Activated CD4-positive, alpha-beta T cell treated with anti-CD3 and anti-CD28 coated beads, Interleukin-2, amount 10 ng/mL, durations not matched to agents 24 days and 14 days (primary cell): Measurements from ENCODE around the gene LRRC61. TPM values are rescaled to one million over a fixed set of nuclear protein-coding genes. Genes with fewer than 3 reads are reported as not detected.
"Not testable (repeated sequence)": the region's sequence is repeated elsewhere in the genome, so short reads cannot be mapped to it uniquely, and the experiment has no call there.

Source experiments
- DNase-seq: peaks from one replicate; pipeline ENCODE4 v3.0.0; 2022
- H3K27ac Mint-ChIP-seq: one replicate; pipeline ENCODE4 v1.8.0; 2022; ENCODE audit warnings: mild to moderate bottlenecking, mixed read lengths
- H3K27me3 Mint-ChIP-seq: one replicate; pipeline ENCODE4 v1.8.0; 2022; ENCODE audit warnings: mixed read lengths
- H3K36me3 Mint-ChIP-seq: one replicate; pipeline ENCODE4 v1.8.0; 2022; ENCODE audit warnings: low read depth, mild to moderate bottlenecking, mixed read lengths
- H3K4me1 Mint-ChIP-seq: one replicate; pipeline ENCODE4 v1.8.0; 2021; ENCODE audit warnings: mixed read lengths
- H3K4me3 Mint-ChIP-seq: one replicate; pipeline ENCODE4 v1.8.0; 2022; ENCODE audit warnings: mild to moderate bottlenecking, moderate library complexity, mixed read lengths
- H3K9me3 Mint-ChIP-seq: one replicate; pipeline ENCODE4 v1.8.0; 2021; ENCODE audit warnings: mixed read lengths
- intact Hi-C: fragments of 100-400 bp; cut with micrococcal nuclease; formaldehyde crosslinking; loops from one replicate; pipeline ENCODE4 v1.15.1; 2023
- total RNA-seq: library from RNA; stranded (reverse); gene quantifications from 2 replicates; pipeline ENCODE4 v1.2.3, GENCODE V29; 2022

LRRC61 gene
- total RNA-seq, 1 donor from 2014 or later = 26.8 TPM

DNA sequence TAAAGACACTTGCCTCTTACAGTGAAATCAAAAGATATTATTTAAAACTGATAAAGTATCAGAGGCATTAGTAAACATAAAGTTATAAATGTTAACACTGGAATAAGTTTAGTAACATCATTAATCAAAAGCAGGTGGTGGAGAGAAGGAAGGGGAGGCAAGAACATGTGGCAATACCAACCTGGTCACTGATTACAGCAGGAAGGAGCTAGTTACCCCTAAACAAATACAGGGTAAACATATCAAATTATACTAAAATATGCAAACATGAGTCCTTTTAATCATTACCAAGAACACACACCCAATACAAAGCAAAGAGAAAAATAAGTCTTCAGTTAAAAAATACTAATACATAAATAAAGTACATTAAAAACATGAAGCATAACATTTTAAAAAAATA is 25.2 kb upstream of the LRRC61 start:
- H3K9me3 Mint-ChIP-seq, H3K4me1 Mint-ChIP-seq, H3K27me3 Mint-ChIP-seq, intact Hi-C loops, H3K36me3 Mint-ChIP-seq, H3K27ac Mint-ChIP-seq, DNase-seq, H3K4me3 Mint-ChIP-seq: not testable (repeated sequence)

DNA sequence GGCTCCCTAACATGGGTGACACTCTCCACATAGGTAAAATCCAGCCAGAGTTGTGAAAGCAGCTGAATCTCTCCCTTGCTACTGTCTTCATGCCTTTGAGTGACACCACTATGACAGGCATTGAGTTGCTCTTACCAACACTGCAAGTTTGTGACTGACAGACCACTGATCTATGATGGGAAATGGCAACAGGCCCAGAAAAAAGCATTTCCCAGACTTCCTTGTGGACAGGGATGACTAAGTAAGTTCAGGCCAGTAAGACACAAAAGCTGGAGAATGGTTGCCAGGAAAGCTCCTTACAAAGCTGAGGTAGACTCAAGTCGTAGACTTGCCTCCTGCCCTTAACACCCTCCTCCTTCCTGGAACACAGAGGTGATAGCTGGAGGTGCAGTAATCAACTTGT is 20.2 kb upstream of the LRRC61 start:
- DNase-seq, H3K27ac Mint-ChIP-seq, H3K9me3 Mint-ChIP-seq, H3K4me1 Mint-ChIP-seq, H3K27me3 Mint-ChIP-seq, H3K36me3 Mint-ChIP-seq, intact Hi-C loops, H3K4me3 Mint-ChIP-seq: not testable (repeated sequence)

DNA sequence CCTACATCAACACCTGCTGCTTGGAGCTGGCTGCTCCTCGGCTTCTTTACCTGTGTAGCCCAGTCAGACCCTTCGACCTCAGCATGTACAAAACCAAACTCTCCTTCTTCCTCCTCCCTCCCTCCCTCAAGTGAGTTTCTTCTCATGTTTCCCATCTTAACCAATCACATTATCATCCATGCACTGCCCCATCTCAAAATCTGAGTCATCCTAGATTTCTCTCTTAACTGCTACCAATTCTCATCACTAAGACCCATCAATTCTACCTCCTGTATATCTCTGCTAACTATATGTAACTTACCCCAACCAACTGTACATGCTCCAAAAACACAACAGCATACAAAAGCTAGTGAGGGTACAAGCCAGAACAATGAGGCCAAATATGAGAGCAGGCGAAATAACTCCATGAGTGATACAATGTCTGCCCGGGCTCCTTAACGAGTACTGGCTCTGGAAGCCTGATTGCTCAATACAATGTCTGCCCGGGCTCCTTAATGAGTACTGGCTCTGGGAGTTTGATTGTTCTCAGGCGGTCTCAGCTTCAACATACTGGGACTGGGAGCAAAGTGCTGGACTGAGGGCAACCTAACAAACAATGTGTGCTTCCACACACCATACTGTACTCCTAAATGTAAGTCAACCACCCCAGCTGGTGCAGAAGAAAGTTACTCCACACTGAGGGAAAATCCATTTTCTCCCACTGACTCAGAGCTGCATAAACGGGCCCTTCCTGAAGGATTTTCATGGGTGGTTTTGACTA is 18.5 kb upstream of the LRRC61 start:
- H3K36me3 Mint-ChIP-seq, intact Hi-C loops, H3K4me3 Mint-ChIP-seq, DNase-seq, H3K9me3 Mint-ChIP-seq, H3K27me3 Mint-ChIP-seq, H3K27ac Mint-ChIP-seq: not testable (repeated sequence)
- H3K4me1 Mint-ChIP-seq = peaks cover 13% of the 10 kb centered on the region

DNA sequence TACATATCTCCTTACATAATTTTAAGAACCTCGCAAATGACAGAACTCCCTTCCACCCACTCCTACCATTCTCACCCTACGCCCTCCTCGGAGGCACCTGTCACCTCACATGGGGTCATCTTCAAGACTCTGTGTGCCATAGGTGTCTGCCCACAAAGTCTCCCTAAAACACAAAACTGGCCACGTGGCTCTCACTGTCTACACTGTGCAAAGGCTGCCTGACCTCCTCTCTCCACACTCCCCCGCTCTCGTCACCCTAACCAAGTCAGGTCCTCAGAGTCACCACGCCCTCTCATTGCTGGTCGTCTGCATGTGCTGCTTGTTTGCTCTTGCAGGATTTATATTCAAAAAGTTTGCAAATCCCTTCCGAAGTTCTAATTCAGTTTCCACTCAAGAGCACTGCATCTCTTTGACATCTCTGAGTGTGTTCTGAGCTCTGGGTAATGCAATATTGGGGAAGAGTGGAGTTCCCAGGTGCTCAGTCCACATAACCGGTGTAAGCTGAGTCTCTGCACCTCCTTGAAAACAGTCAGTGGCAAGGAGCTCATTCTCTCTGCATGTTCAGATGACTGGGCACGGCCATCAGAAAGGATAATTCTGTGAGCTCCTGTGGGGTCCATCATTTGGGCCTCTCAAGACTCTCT is 17.8 kb upstream of the LRRC61 start:
- H3K27ac Mint-ChIP-seq, H3K4me3 Mint-ChIP-seq, H3K27me3 Mint-ChIP-seq, DNase-seq, H3K36me3 Mint-ChIP-seq, intact Hi-C loops, H3K9me3 Mint-ChIP-seq: not testable (repeated sequence)
- peaks cover 13% of the 10 kb centered on the region for H3K4me1 Mint-ChIP-seq

DNA sequence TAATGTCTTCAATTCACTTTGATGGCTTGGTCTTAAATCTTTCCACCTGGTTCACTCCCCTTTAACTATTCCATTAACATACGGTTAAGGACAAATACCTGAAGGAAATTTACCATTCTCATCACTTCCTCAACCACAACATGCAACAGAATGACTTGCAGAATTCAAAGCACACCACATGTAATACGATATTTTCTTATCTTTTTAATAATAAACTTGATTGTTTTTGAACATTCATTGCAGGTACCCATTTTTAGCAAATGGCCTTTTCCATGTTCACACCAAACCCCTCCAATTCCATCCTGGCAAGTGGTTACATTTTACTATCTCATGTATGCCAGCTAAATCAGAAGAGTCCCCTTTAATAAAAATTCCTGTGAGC is 17.3 kb upstream of the LRRC61 start:
- H3K27ac Mint-ChIP-seq, H3K27me3 Mint-ChIP-seq, H3K4me3 Mint-ChIP-seq, intact Hi-C loops, H3K9me3 Mint-ChIP-seq, DNase-seq, H3K36me3 Mint-ChIP-seq: not testable (repeated sequence)
- peaks cover 13% of the 10 kb centered on the region for H3K4me1 Mint-ChIP-seq

DNA sequence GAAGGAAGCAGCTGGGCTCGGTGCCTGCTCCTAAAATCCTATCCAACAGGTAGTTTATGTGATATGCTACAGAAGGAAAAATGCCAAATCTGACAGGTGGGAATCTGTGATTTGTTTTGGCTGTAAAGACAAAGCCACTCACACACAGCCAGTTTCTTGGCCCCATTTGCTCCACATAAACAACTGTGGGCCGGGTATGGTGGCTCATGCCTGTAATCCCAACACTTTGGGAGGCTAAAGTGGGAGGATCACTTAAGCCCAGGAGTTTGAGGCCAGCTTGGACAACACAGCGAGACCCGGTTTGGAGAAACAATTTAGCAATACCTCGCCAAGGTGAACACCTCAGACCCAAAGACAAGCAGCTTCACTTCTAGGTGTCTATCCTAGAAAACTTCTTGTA is 16.8 kb upstream of the LRRC61 start:
- H3K4me3 Mint-ChIP-seq, H3K27ac Mint-ChIP-seq, H3K9me3 Mint-ChIP-seq, H3K27me3 Mint-ChIP-seq, H3K36me3 Mint-ChIP-seq, DNase-seq, intact Hi-C loops: not testable (repeated sequence)
- H3K4me1 Mint-ChIP-seq = peaks cover 13% of the 10 kb centered on the region

DNA sequence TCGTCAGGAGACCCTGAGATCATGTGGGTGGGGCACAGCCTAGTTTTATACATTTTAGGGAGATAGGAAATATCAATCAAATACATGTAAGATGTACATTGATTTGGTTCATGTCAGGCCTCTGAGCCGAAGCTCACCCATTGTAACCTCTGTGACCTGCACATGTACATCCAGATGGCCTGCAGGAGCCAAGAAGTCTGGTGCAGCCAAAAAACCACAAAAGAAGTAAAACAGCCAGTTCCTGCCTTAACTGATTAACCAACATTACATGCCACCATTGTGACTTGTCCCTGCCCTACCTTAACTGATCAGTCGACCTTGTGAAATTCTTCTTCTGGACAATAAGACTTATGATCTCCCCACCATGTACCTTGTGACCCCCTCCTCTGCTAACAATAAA is 16.0 kb upstream of the LRRC61 start:
- no peaks in the 10 kb centered on the region for H3K36me3 Mint-ChIP-seq
- H3K4me1 Mint-ChIP-seq = peaks cover 13% of the 10 kb centered on the region
- no peaks in the 10 kb centered on the region for H3K27me3 Mint-ChIP-seq
- no peak for DNase-seq
- intact Hi-C loops = no loop called here
- no peak overlapping the region for H3K4me3 Mint-ChIP-seq
- peaks cover 8% of the 10 kb centered on the region for H3K9me3 Mint-ChIP-seq
- no peak overlapping the region for H3K27ac Mint-ChIP-seq

DNA sequence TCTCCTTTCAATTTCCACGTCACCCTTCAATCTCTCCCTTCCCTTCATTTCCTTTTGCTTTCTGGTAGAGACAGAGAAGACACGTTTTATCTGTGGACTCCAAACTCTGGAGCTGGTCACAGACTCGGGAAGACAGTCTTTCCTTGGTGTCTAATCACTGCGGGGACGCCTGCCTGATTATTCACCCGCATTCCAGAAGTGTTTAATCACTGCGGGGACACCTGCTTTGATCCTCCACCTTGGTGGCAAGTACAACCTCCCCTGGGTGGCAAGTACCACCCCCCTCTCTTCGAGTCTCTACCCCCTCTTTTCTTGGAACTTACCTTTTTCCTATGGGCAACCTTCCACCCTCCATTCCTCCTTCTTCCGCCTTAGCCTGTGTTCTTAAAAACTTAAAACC is 15.3 kb upstream of the LRRC61 start:
- no peak overlapping the region for H3K4me3 Mint-ChIP-seq

DNA sequence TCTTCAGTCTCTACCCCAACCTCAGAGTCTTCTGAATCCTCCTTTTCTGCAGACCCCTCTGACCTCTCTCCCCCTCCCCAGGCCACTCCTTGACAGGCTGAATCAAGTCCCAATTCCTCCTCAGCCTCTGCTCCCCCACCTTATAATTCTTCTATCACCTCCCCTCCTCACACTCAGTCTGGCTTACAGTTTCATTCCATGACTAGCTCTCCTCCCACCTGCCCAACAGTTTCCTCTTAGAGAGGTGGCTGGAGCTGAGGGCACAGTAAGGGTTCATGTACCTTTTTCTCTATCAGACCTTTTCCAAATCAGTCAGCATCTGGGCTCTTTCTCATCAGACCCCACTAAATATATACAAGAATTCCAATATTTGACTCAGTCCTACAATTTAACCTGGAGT is 14.6 kb upstream of the LRRC61 start:
- Mint-ChIP-seq H3K9me3 (peaks cover 8% of the 10 kb centered on the region), H3K36me3 (no peaks in the 10 kb centered on the region), H3K27ac (no peak overlapping the region), H3K4me1 (peaks cover 13% of the 10 kb centered on the region), H3K27me3 (no peaks in the 10 kb centered on the region), H3K4me3 (no peak overlapping the region)
- intact Hi-C loops = no loop called here
- DNase-seq = no peak

More for the DNA sequence above, 15.3 kb upstream of the LRRC61 start:
- Mint-ChIP-seq H3K4me1 (peaks cover 13% of the 10 kb centered on the region), H3K36me3 (no peaks in the 10 kb centered on the region), H3K27ac (no peak overlapping the region), H3K27me3 (no peaks in the 10 kb centered on the region), H3K9me3 (peaks cover 8% of the 10 kb centered on the region)
- intact Hi-C loops = no loop called here
- DNase-seq = no peak

DNA sequence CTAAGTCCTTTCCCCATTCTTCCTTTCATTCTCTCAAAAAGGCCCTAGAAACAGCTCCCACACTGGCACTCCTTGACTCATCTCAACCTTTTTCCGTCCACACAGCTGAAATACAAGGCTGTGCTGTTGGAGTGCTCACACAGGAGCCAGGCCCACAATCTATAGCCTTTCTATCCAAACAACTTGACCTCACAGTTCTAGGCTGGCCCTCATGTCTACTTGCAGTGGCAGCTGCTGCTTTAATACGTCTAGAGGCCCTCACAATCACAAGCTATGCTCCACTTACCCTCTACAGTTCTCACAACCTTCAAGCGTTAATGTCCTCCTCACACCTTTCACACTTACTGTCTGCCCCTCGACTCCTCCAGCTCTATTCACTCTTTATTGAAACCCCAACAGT is 12.0 kb upstream of the LRRC61 start:
- peaks cover 8% of the 10 kb centered on the region for H3K9me3 Mint-ChIP-seq
- no peak overlapping the region for H3K4me3 Mint-ChIP-seq
- DNase-seq = no peak
- peaks cover 10% of the 10 kb centered on the region for H3K4me1 Mint-ChIP-seq
- no peaks in the 10 kb centered on the region for H3K27me3 Mint-ChIP-seq
- intact Hi-C loops = no loop called here
- H3K27ac Mint-ChIP-seq = no peak overlapping the region
- peaks cover 2% of the 10 kb centered on the region for H3K36me3 Mint-ChIP-seq

DNA sequence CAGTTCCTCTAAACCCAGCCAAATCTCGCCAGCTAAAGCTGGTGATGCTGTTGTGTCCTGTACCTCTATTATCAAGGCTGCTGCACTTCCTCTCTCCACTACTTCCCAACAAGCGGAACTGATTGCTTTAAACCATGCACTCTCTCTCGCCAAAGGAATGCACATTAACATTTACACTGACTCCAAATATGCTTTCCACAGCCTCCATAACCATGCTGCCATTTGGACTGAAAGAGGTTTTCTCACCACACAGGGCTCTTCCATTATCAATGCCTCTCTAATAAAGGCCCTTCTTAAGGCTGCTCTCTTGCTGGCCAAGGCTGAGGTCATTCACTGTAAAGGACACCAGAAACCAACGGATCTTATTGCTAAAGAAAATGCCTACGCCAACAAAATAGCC is 11.4 kb upstream of the LRRC61 start:
- H3K36me3 Mint-ChIP-seq = peaks cover 2% of the 10 kb centered on the region
- peaks cover 10% of the 10 kb centered on the region for H3K4me1 Mint-ChIP-seq
- H3K9me3 Mint-ChIP-seq = peaks cover 8% of the 10 kb centered on the region
- H3K27me3 Mint-ChIP-seq = no peaks in the 10 kb centered on the region
- intact Hi-C loops = no loop called here
- DNase-seq = no peak
- no peak overlapping the region for H3K4me3 Mint-ChIP-seq
- no peak overlapping the region for H3K27ac Mint-ChIP-seq

DNA sequence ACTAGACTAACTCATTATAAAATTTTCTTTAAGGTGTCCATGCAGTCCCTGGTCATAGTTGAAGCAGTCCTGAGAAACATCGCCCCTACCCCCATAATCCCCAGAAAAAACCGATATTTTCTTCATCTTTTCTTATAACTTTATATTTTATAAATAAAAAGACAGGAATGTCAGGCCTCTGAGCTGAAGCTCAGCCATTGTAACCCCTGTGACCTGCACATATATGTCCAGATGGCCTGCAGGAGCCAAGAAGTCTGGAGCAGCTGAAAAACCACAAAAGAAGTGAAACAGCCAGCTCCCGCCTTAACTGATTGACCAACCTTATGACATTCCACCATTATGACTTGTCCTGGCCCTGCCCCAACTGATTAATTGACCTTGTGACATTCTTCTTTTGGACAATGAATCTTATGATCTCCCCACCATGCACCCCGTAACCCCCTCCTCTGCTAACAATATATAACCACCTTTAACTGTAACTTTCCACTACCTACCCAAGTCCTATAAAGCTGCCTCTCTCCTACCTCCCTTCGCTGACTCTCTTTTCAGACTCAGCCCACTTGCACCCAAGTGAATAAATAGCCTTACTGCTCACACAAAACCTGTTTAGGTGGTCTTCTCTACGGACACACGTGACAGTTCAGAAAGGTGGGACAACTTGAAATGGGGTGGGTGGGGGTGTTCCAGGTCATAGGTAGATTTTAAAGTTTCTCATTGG is 10.3 kb upstream of the LRRC61 start:
- H3K9me3 Mint-ChIP-seq, intact Hi-C loops, H3K27ac Mint-ChIP-seq, H3K4me3 Mint-ChIP-seq, H3K4me1 Mint-ChIP-seq, DNase-seq, H3K27me3 Mint-ChIP-seq, H3K36me3 Mint-ChIP-seq: not testable (repeated sequence)

DNA sequence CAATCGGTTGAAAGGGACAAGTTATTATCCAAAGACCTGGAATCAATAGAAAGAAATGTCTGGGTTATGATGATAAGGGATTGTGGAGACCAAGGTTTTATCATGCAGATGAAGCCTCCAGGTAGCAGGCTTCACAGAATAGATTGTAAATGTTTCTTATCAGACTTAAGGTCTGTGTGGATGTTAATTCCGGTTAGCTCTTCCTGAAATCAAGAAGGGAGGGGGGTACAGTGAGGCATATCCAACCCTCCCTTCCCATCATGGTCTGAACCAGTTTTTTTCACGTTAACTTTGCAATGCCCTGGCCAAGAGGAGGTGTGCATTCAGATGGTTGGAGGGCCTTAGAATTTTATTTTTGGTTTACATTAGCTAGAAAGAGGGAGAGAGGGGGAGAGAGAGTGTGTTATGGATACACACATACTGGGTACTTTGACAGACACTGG is 9.8 kb upstream of the LRRC61 start:
- no peak for DNase-seq
- H3K9me3 Mint-ChIP-seq = no peaks in the 10 kb centered on the region
- H3K4me1 Mint-ChIP-seq = peaks cover 6% of the 10 kb centered on the region
- no peaks in the 10 kb centered on the region for H3K27me3 Mint-ChIP-seq
- peaks cover 9% of the 10 kb centered on the region for H3K36me3 Mint-ChIP-seq
- no peak overlapping the region for H3K4me3 Mint-ChIP-seq
- H3K27ac Mint-ChIP-seq = no peak overlapping the region
- intact Hi-C loops = no loop called here

DNA sequence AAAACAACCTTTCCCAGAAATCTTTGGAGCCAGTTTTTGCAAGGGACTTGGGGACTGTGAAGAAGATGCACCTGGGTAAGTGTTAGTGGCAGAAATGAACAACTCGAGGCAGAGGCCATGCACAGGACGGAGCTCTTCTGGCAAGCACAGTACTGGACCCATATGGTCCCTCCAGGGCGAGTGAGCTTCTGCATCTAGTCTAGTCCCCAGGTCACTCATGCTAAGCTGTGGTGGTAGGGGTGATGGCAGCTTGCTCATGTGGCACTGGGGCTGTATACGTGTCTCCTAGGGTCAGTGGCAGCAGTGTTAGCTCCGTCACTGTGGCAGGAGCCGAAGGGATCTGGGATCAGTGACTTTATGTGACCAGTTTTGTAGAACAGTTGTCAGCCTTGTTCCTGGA is 9.3 kb upstream of the LRRC61 start:
- Mint-ChIP-seq H3K27me3 (no peaks in the 10 kb centered on the region), H3K36me3 (peaks cover 11% of the 10 kb centered on the region), H3K27ac (no peak overlapping the region), H3K4me1 (peaks cover under 1% of the 10 kb centered on the region), H3K9me3 (no peaks in the 10 kb centered on the region), H3K4me3 (no peak overlapping the region)
- no peak for DNase-seq
- intact Hi-C loops = no loop called here
